ENCODE data around the gene RFTN1.

GRCh38 chr3:16286751-16287543, 226.6 kb downstream of the RFTN1 start:
- TF ChIP-seq CTCF (IDR thresholded peaks at IDR 0.05; ENCODE audit: low read depth, low read length, poor library complexity, severe bottlenecking) (no peak), EZH2phosphoT487 (IDR thresholded peaks at IDR 0.05; ENCODE audit: borderline replicate concordance, low read length) (no peak)

Measured in DOHH2 (cell line).